Measurements from ENCODE around the gene KCNA5. TPM values are rescaled to one million over a fixed set of nuclear protein-coding genes. Genes with fewer than 3 reads are reported as not detected.
A peak's percentile ranks its signal among the peaks of the same experiment; 100 is the strongest.

The KCNA5 gene
- total and polyA plus RNA-seq, 11 donors, result 0.84 to 4.4 (median 2.3) TPM

GRCh38 chr12:5044420-5045295, 979 bp downstream of the KCNA5 start:
- Histone ChIP-seq H3K4me3 (peak overlapping the region; percentile 7 to 64 (median 52)), H3K4me1 (peaks cover 0 to 35% (median 16%) of the 10 kb centered on the region in 12 donors), H3K9me3 (no peaks in the 10 kb centered on the region), H3K27me3 (peaks cover 0 to 23% (median 12%) of the 10 kb centered on the region in 9 donors), H3K27ac (peak overlapping the region in 8 of 12 donors; percentile 17 to 83 (median 52)), H3K36me3 (no peaks in the 10 kb centered on the region)
- DNase-seq, result peak in 1 of 5 donors; percentile 58
- no peak for ATAC-seq
- TF ChIP-seq, protein P1, sequence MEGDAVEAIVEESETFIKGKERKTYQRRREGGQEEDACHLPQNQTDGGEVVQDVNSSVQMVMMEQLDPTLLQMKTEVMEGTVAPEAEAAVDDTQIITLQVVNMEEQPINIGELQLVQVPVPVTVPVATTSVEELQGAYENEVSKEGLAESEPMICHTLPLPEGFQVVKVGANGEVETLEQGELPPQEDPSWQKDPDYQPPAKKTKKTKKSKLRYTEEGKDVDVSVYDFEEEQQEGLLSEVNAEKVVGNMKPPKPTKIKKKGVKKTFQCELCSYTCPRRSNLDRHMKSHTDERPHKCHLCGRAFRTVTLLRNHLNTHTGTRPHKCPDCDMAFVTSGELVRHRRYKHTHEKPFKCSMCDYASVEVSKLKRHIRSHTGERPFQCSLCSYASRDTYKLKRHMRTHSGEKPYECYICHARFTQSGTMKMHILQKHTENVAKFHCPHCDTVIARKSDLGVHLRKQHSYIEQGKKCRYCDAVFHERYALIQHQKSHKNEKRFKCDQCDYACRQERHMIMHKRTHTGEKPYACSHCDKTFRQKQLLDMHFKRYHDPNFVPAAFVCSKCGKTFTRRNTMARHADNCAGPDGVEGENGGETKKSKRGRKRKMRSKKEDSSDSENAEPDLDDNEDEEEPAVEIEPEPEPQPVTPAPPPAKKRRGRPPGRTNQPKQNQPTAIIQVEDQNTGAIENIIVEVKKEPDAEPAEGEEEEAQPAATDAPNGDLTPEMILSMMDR (IDR thresholded peaks at IDR 0.05), result no peak
- TF ChIP-seq POLR2A (IDR thresholded peaks at IDR 0.05), result no peak
- 51 to 66% (median 62%) methylated on average over 36 to 71 of the region's 71 CpGs for WGBS, 4 donors
- intact Hi-C loops (cut with DNase I), result no loop called here

DNA sequence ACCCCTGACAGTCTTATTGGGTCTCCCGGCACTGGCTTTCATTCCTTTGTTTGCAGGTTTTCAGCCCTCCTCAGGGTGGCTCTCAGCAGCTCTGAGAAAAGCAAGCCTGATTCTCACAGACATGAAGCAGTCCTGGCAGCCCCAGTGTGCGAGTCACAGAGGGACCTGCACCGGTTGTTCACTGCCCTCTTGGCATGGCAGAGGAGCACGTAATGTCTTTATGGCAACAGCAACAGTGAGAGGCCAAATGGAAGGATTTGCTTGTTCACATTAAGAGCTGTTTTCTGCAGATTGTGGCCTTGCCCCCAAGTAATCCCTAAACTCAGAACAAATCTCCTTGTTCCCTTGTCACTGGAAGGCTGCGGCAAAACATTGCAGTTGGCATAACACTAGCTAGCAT, 3.4 kb downstream of the KCNA5 start:
- Histone ChIP-seq H3K9me3 (no peaks in the 10 kb centered on the region), H3K27me3 (peaks cover 0 to 23% (median 12%) of the 10 kb centered on the region in 9 donors), H3K4me1 (peaks cover 0 to 35% (median 16%) of the 10 kb centered on the region in 12 donors), H3K4me3 (peak overlapping the region in 6 of 12 donors; percentile 33 to 64 (median 56)), H3K36me3 (no peaks in the 10 kb centered on the region), H3K27ac (peak overlapping the region in 9 of 12 donors; percentile 5 to 83 (median 15))
- WGBS, 4 donors, result 12 to 26% (median 23%) methylated on average over 5 of the region's 5 CpGs
- intact Hi-C loops (cut with DNase I), result no loop called here
- DNase-seq, result peak in 1 of 5 donors; percentile 59
- TF ChIP-seq, protein P1 (IDR thresholded peaks at IDR 0.05), result no peak
- TF ChIP-seq POLR2A (IDR thresholded peaks at IDR 0.05), result no peak
- ATAC-seq, result peak; percentile 36 to 67 (median 56)

- H3K4me3 ChIP-seq, result peak overlapping the region in 6 of 12 donors; percentile 33 to 64 (median 56)
Measured at GRCh38 chr12:5047729-5048128, 4.0 kb downstream of the KCNA5 start.

More at GRCh38 chr12:5047729-5048128, 4.0 kb downstream of the KCNA5 start:
- peak overlapping the region in 5 of 12 donors; percentile 19 to 83 (median 73) for H3K27ac ChIP-seq
- WGBS, 4 donors, result 41 to 52% (median 47%) methylated on average over 6 of the region's 6 CpGs
- TF ChIP-seq, protein P1 (IDR thresholded peaks at IDR 0.05), result no peak
- TF ChIP-seq POLR2A (IDR thresholded peaks at IDR 0.05), result no peak
- DNase-seq (no peak), ATAC-seq (no peak)
- peaks cover 0 to 32% (median 16%) of the 10 kb centered on the region in 12 donors for H3K4me1 ChIP-seq
- peaks cover 0 to 22% (median 12%) of the 10 kb centered on the region in 9 donors for H3K27me3 ChIP-seq
- intact Hi-C loops (cut with DNase I), result no loop called here
- H3K9me3 ChIP-seq, result no peaks in the 10 kb centered on the region
- H3K36me3 ChIP-seq, result no peaks in the 10 kb centered on the region

Data from heart left ventricle (tissue), 16 donors.